ENCODE data around the gene EIF6.
"Not testable (repeated sequence)": the region's sequence is repeated elsewhere in the genome, so short reads cannot be mapped to it uniquely, and the experiment has no call there.

EIF6 gene

DNA sequence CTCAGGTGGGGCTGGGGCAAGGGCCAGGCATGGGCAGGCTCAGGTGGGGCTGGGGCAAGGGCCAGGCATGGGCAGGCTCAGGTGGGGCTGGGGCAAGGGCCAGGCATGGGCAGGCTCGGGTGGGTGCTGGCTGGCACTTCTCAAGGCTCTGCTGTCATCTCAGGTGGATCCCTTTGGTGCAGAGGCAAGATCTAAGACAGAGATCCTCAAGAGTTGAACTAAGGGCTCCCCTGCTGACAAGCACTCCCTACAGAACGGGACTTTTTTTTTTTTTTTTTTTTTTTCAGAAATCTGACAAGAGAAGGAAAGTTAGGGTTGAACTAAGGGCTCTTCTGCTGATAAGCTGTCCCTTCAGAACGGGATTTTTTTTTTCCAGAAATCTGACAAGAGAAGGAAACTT, 31.6 kb downstream of the EIF6 start:
- Histone ChIP-seq H3K9me3 (ENCODE audit: control insufficient read depth, insufficient read depth, low read depth, low read length) (no peaks in the 10 kb centered on the region), H3K27ac (ENCODE audit: extremely low read depth, low read depth, low read length) (no peak overlapping the region), H3K4me3 (ENCODE audit: low read depth, low read length) (no peak overlapping the region), H3K36me3 (ENCODE audit: control insufficient read depth in 2 of 2, insufficient read depth in 1 of 2, low read length in 2 of 2) (no peaks in the 10 kb centered on the region), H3K4me1 (ENCODE audit: control insufficient read depth, insufficient read depth, low read length) (0 out of 2 replicates have a peak, but pooled peaks cover 3% of the 10 kb centered on the region)
- TF ChIP-seq, protein P1, sequence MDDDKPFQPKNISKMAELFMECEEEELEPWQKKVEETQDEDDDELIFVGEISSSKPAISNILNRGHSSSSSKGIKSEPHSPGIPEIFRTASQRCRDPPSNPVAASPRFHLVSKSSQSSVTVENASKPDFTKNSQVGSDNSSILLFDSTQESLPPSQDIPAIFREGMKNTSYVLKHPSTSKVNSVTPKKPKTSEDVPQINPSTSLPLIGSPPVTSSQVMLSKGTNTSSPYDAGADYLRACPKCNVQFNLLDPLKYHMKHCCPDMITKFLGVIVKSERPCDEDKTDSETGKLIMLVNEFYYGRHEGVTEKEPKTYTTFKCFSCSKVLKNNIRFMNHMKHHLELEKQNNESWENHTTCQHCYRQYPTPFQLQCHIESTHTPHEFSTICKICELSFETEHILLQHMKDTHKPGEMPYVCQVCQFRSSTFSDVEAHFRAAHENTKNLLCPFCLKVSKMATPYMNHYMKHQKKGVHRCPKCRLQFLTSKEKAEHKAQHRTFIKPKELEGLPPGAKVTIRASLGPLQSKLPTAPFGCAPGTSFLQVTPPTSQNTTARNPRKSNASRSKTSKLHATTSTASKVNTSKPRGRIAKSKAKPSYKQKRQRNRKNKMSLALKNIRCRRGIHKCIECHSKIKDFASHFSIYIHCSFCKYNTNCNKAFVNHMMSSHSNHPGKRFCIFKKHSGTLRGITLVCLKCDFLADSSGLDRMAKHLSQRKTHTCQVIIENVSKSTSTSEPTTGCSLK (tag by site-specific recombination; IDR thresholded peaks at IDR 0.05): no peak
- TF ChIP-seq ZNF549 (tag by site-specific recombination; IDR thresholded peaks at IDR 0.05) (no peak), TRIM28 (IDR thresholded peaks at IDR 0.05; ENCODE audit: borderline replicate concordance, low read length) (no peak)
- TF ChIP-seq, protein P2, sequence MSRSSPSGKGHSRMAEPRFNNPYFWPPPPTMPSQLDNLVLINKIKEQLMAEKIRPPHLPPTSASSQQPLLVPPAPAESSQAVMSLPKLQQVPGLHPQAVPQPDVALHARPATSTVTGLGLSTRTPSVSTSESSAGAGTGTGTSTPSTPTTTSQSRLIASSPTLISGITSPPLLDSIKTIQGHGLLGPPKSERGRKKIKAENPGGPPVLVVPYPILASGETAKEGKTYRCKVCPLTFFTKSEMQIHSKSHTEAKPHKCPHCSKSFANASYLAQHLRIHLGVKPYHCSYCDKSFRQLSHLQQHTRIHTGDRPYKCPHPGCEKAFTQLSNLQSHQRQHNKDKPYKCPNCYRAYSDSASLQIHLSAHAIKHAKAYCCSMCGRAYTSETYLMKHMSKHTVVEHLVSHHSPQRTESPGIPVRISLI (tag by site-specific recombination; IDR thresholded peaks at IDR 0.05): peak; percentile 44; the same call in 1 of the 2 replicates
- ChIA-PET CTCF (no interaction called here), POLR2A (no interaction called here)

DNA sequence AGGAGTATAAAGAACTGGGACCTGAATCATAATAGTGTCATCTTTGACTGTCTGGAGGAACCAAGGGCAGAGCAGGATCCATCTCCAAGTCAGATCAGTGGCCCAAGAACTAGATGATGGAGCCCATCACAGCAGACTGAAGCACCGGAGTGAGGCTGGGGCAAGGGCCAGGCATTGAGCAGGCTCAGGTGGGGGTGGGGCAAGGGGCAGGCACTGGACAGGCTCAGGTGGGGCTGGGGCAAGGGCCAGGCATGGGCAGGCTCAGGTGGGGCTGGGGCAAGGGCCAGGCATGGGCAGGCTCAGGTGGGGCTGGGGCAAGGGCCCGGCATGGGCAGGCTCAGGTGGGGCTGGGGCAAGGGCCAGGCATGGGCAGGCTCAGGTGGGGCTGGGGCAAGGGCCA, 32.0 kb downstream of the EIF6 start:
- H3K4me1 ChIP-seq (ENCODE audit: control insufficient read depth, insufficient read depth, low read length); H3K4me3 ChIP-seq (ENCODE audit: low read depth, low read length); H3K9me3 ChIP-seq (ENCODE audit: control insufficient read depth, insufficient read depth, low read depth, low read length); H3K36me3 ChIP-seq (ENCODE audit: control insufficient read depth in 2 of 2, insufficient read depth in 1 of 2, low read length in 2 of 2); POLR2A ChIA-PET; H3K27ac ChIP-seq (ENCODE audit: extremely low read depth, low read depth, low read length): not testable (repeated sequence)
- CTCF ChIA-PET: interaction anchor here (1.5 kb wide), 1 partner anchor 12 kb away, joined by 3 read pairs; no protein-coding TSS in a partner anchor

DNA sequence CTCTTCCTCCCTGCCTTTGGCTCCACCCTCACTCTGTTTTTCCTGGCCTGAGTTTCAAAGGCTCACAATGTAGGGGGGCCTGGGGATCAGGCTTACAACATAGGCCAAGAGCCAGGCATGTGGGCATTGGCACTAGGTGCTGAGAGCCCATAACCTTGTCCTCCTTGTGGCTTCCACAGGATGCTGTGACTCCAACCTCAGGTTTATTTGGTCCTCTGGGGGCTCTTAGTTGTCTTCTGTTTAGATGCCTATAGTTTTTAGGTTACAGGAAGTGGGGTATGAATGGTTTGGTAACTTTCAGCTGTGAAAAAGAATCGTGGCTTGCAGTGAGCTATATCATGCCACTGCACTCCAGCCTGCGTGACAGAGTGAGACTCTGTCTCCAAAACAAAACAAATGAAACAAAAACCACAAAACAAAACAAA, 32.5 kb downstream of the EIF6 start:
- H3K4me1 ChIP-seq (ENCODE audit: control insufficient read depth, insufficient read depth, low read length): 0 out of 2 replicates have a peak, but pooled peaks cover 3% of the 10 kb centered on the region
- CTCF ChIA-PET: interaction anchor here (1.5 kb wide), 1 partner anchor 13 kb away, joined by 3 read pairs; no protein-coding TSS in a partner anchor
- no peak for TF ChIP-seq ZNF600 (tag by site-specific recombination; IDR thresholded peaks at IDR 0.05)
- TF ChIP-seq ZNF335 (tag by site-specific recombination; conservative IDR thresholded peaks at IDR 0.05): no peak
- TF ChIP-seq, protein P3, sequence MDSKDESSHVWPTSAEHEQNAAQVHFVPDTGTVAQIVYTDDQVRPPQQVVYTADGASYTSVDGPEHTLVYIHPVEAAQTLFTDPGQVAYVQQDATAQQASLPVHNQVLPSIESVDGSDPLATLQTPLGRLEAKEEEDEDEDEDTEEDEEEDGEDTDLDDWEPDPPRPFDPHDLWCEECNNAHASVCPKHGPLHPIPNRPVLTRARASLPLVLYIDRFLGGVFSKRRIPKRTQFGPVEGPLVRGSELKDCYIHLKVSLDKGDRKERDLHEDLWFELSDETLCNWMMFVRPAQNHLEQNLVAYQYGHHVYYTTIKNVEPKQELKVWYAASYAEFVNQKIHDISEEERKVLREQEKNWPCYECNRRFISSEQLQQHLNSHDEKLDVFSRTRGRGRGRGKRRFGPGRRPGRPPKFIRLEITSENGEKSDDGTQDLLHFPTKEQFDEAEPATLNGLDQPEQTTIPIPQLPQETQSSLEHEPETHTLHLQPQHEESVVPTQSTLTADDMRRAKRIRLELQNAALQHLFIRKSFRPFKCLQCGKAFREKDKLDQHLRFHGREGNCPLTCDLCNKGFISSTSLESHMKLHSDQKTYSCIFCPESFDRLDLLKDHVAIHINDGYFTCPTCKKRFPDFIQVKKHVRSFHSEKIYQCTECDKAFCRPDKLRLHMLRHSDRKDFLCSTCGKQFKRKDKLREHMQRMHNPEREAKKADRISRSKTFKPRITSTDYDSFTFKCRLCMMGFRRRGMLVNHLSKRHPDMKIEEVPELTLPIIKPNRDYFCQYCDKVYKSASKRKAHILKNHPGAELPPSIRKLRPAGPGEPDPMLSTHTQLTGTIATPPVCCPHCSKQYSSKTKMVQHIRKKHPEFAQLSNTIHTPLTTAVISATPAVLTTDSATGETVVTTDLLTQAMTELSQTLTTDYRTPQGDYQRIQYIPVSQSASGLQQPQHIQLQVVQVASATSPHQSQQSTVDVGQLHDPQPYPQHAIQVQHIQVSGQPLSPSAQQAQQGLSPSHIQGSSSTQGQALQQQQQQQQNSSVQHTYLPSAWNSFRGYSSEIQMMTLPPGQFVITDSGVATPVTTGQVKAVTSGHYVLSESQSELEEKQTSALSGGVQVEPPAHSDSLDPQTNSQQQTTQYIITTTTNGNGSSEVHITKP (tag by site-specific recombination; IDR thresholded peaks at IDR 0.05): peak; percentile 57
- H3K36me3 ChIP-seq (ENCODE audit: control insufficient read depth in 2 of 2, insufficient read depth in 1 of 2, low read length in 2 of 2): no peaks in the 10 kb centered on the region
- POLR2A ChIA-PET: interaction anchor here (0.9 kb wide), 1 partner anchor 12 kb away, joined by 3 read pairs; no protein-coding TSS in a partner anchor
- H3K4me3 ChIP-seq (ENCODE audit: low read depth, low read length): no peak overlapping the region
- no peaks in the 10 kb centered on the region for H3K9me3 ChIP-seq (ENCODE audit: control insufficient read depth, insufficient read depth, low read depth, low read length)
- H3K27ac ChIP-seq (ENCODE audit: extremely low read depth, low read depth, low read length): no peak overlapping the region

DNA sequence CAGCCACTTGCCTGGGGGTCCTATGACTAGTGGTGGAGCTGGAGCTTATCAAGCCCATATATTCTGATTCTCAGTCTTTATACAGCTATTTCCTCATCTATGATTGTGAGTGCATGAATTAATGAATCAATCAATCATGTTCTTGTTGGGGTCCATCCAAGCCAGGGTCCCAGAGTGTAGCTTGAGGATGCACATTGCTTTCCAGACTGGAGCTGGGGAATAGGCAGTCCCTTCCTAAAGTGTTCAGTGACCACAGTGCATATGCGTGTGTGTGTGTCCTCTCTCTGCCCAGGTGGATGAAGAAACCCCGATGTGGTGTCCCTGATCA, 33.0 kb downstream of the EIF6 start:
- 0 out of 2 replicates have a peak, but pooled peaks cover 3% of the 10 kb centered on the region for H3K4me1 ChIP-seq (ENCODE audit: control insufficient read depth, insufficient read depth, low read length)
- no peak overlapping the region for H3K27ac ChIP-seq (ENCODE audit: extremely low read depth, low read depth, low read length)
- TF ChIP-seq ZNF677 (tag by site-specific recombination; IDR thresholded peaks at IDR 0.05) (peak; percentile 98), ZNF529 (tag by site-specific recombination; IDR thresholded peaks at IDR 0.05; ENCODE audit: insufficient replicate concordance) (no peak)
- H3K36me3 ChIP-seq (ENCODE audit: control insufficient read depth in 2 of 2, insufficient read depth in 1 of 2, low read length in 2 of 2): no peaks in the 10 kb centered on the region
- no peak overlapping the region for H3K4me3 ChIP-seq (ENCODE audit: low read depth, low read length)
- CTCF ChIA-PET: interaction anchor here (1.5 kb wide), 1 partner anchor 13 kb away, joined by 3 read pairs; no protein-coding TSS in a partner anchor
- POLR2A ChIA-PET: interaction anchor here (0.7 to 0.9 kb wide), 2 partner anchors 10 to 11 kb away, joined by 3 to 5 read pairs; no protein-coding TSS in a partner anchor
- no peaks in the 10 kb centered on the region for H3K9me3 ChIP-seq (ENCODE audit: control insufficient read depth, insufficient read depth, low read depth, low read length)

Measured in HEK293 (cell line).